MCF 10A (cell line): ENCODE measurements around the gene ACCS. TPM values are rescaled to one million over a fixed set of nuclear protein-coding genes. Genes with fewer than 3 reads are reported as not detected.

Experiments
- BruUV-seq: library from RNA; stranded (reverse); fragments of 400-500 nt; replicated peaks from 2 replicates; lab custom pipeline; 2021; lab: Mats Ljungman, UMichigan
- CTCF ChIA-PET: fragments of 300-600 bp; sonication (Branson Sonifier 250); formaldehyde crosslinking; extraction: SDS; loops from one replicate; lab custom pipeline; 2021; ENCODE audit warnings: antibody characterized with exemption, inconsistent platforms; lab: Yijun Ruan, JAX
- POLR2A ChIA-PET: fragments of 300-600, 350-650 bp; sonication (Branson Sonifier 250); formaldehyde crosslinking; extraction: SDS; loops from one replicate; lab custom pipeline; 2020; ENCODE audit warnings: antibody characterized with exemption, inconsistent platforms; lab: Yijun Ruan, JAX
- DNase-seq: peaks from one replicate; pipeline ENCODE4 v3.0.0-alpha.2; 2018; ENCODE audit not compliant: unreplicated experiment
- H3K27ac Mint-ChIP-seq: one replicate; pipeline ENCODE4 v1.8.0; 2022; ENCODE audit warnings: mild to moderate bottlenecking, low read depth, mixed read lengths; ENCODE audit not compliant: unreplicated experiment
- H3K27me3 Mint-ChIP-seq: one replicate; pipeline ENCODE4 v1.8.0; 2022; ENCODE audit warnings: mixed read lengths; ENCODE audit not compliant: insufficient read depth, unreplicated experiment
- H3K36me3 Mint-ChIP-seq: one replicate; pipeline ENCODE4 v1.8.0; 2022; ENCODE audit warnings: mild to moderate bottlenecking, moderate library complexity, mixed read lengths; ENCODE audit not compliant: insufficient read depth, unreplicated experiment
- H3K4me1 Mint-ChIP-seq: one replicate; pipeline ENCODE4 v1.8.0; 2022; ENCODE audit warnings: mixed read lengths; ENCODE audit not compliant: insufficient read depth, unreplicated experiment
- H3K4me3 Mint-ChIP-seq: one replicate; pipeline ENCODE4 v1.8.0; 2022; ENCODE audit warnings: mild to moderate bottlenecking, moderate library complexity, mixed read lengths; ENCODE audit not compliant: unreplicated experiment
- H3K9me3 Mint-ChIP-seq: one replicate; pipeline ENCODE4 v1.8.0; 2022; ENCODE audit warnings: mixed read lengths; ENCODE audit not compliant: unreplicated experiment
- intact Hi-C: fragments of 100-400 bp; cut with micrococcal nuclease; formaldehyde crosslinking; loops from 2 replicates; pipeline ENCODE4 v1.14.1; 2022
- total RNA-seq: library from RNA; stranded (reverse); gene quantifications from 2 replicates; pipeline ENCODE4 v1.2.3, GENCODE V29; 2022
- TF ChIP-seq, protein P1 (sequence below): fragments of 200-600 bp; IDR thresholded peaks from one replicate; pipeline ENCODE4 v1.8.0; 2022; ENCODE audit warnings: antibody characterized with exemption, mild to moderate bottlenecking; ENCODE audit not compliant: unreplicated experiment

ACCS gene
- total RNA-seq, 1 experiment from 2014 or later = 7.9 TPM

DNA sequence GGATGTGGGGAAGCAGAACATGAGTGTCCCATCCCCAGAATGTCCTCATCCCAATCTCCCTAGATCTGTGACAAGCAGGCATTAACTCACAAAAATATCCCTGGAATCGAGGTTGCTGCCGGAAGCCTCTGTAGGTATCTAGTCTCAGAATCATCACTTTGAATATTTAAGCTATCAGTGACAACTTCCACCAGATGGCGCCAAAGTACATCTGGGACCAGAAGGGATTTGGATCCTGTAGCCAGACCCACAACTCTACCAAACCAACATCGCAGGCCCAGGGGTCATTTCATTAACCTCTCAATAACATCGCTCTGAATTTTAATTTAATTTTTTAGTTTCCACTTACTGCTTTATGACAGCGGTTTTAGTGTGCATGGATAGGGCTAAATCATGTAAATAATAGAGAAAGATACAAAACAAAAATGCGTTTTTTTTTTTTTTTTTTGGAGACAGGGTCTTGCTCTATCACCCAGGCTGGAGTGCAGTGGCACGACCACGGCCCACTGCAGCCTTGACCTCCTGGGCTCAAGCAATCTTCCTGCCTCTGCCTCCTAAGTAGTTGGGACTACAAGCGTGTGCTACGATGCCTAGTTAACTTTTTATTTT is 28.3 kb downstream of the ACCS start:
- H3K9me3 Mint-ChIP-seq = no peaks in the 10 kb centered on the region
- no TSS peak for BruUV-seq
- H3K36me3 Mint-ChIP-seq = peaks cover 10% of the 10 kb centered on the region
- CTCF ChIA-PET = interaction anchor here (0.6 to 3.4 kb wide), 29 partner anchors 9 to 903 kb away, joined by 3 to 57 read pairs (median 5); partner anchors contain the start of gene ACCS
- H3K4me1 Mint-ChIP-seq = peaks cover 13% of the 10 kb centered on the region
- POLR2A ChIA-PET = interaction anchor here (0.6 to 2.5 kb wide), 5 partner anchors 10 to 1257 kb away, joined by 3 to 16 read pairs (median 5); partner anchors contain the start of gene ACCS
- intact Hi-C loops = loop anchor here (1.0 to 5.0 kb wide), 3 partner anchors 193 to 444 kb away; no protein-coding TSS in a partner anchor
- TF ChIP-seq, protein P1, sequence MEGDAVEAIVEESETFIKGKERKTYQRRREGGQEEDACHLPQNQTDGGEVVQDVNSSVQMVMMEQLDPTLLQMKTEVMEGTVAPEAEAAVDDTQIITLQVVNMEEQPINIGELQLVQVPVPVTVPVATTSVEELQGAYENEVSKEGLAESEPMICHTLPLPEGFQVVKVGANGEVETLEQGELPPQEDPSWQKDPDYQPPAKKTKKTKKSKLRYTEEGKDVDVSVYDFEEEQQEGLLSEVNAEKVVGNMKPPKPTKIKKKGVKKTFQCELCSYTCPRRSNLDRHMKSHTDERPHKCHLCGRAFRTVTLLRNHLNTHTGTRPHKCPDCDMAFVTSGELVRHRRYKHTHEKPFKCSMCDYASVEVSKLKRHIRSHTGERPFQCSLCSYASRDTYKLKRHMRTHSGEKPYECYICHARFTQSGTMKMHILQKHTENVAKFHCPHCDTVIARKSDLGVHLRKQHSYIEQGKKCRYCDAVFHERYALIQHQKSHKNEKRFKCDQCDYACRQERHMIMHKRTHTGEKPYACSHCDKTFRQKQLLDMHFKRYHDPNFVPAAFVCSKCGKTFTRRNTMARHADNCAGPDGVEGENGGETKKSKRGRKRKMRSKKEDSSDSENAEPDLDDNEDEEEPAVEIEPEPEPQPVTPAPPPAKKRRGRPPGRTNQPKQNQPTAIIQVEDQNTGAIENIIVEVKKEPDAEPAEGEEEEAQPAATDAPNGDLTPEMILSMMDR = peak; percentile 81
- peak; percentile 88 for DNase-seq
- no peak overlapping the region for H3K27ac Mint-ChIP-seq
- H3K4me3 Mint-ChIP-seq = peak overlapping the region; percentile 26
- H3K27me3 Mint-ChIP-seq = peaks cover 1% of the 10 kb centered on the region

DNA sequence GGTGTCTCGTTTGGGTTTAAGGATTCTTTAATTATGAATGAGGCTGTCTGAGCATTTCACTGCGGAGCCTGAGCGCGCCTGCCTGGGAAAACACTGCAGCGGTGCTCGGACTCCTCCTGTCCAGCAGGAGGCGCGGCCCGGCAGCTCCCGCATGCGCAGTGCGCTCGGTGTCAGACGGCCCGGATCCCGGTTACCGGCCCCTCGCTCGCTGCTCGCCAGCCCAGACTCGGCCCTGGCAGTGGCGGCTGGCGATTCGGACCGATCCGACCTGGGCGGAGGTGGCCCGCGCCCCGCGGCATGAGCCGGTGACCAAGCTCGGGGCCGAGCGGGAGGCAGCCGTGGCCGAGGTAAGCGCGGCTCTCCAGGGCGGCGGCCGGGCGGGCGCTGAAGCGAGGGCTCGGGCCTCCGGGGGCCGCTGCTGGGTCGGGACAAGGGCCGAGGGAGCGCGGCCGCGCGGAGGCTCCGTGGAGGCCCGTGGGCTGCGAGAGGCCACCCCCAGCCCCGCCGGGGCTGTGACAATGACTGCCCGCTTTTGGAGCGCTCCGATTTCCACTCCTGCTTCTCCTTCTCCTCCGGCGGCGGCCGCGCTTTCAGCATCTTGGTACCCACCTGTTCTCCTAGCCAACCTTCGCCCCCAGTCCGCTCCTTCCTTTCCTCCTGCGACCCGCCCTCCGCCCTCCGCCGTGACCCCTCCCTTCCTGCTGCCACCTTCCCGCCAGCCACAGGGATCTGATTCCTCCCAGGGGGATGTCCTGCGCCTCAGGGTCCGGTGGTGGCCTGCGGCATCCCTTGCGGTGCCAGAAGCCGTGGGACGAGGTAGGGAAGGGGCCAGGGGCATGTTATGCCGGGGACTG is 29.7 kb downstream of the ACCS start, which contains the start of gene EXT2:
Gene EXT2 (plus strand): TSS at position 173 of the 854 bp plus-strand sequence. CDS start 12,035 bp downstream, outside the sequence.
- CTCF ChIA-PET = interaction anchor here (0.6 to 3.4 kb wide), 20 partner anchors 9 to 443 kb away, joined by 3 to 57 read pairs (median 5); partner anchors contain the start of gene ACCS
- H3K27me3 Mint-ChIP-seq = no peaks in the 10 kb centered on the region
- DNase-seq = peak; percentile 81
- H3K9me3 Mint-ChIP-seq = no peaks in the 10 kb centered on the region
- H3K36me3 Mint-ChIP-seq = peaks cover 10% of the 10 kb centered on the region
- H3K27ac Mint-ChIP-seq = peak within 1 kb of the TSS; percentile 61
- TF ChIP-seq, protein P1 = peak; percentile 74
- peaks cover 13% of the 10 kb centered on the region for H3K4me1 Mint-ChIP-seq
- intact Hi-C loops = no loop called here
- BruUV-seq = no TSS peak
- POLR2A ChIA-PET = interaction anchor here (0.7 to 2.5 kb wide), 7 partner anchors 9 to 381 kb away, joined by 3 to 16 read pairs (median 5); partner anchors contain the start of gene ACCS
- H3K4me3 Mint-ChIP-seq = peak within 1 kb of the TSS; percentile 82

DNA sequence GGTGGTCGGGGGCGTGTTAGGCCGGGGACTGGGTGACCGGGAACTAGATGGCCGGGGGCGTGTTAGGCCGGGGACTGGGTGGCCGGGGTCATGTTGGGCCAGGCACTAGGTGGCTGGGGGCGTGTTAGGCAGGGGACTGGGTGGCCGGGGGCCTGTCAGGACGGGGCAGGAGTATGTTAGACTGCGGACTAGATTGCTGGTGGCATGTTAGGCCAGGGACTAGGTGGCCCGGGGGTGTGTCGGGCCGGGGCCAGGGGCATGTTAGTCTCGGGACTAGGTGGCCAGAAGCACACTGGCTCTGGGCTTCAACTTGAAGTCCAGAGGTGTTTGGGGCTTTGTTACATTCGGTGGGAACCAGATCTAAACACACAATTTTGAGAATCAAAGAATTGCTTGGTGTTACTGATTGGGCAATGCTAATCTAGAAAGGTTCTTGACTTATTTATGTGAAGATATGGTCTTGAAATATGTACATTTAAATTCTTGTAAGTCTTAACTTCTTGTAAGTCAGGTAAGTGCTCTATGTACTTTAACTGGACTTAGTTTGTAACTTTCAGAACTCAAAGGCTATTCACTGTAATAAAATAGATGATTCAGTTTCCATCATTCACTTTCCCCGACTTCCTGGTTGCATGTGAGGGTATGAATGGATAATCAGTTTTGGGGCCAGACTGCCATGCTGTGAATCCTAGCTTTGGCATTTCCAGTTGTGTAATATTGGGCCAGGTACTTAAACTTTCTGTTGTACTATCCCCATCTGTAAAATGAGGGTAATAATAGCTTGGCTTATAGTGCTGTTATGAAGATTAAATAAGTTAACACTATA is 30.5 kb downstream of the ACCS start:
- Mint-ChIP-seq H3K4me1 (peaks cover 13% of the 10 kb centered on the region), H3K27me3 (no peaks in the 10 kb centered on the region), H3K27ac (peak overlapping the region; percentile 61), H3K9me3 (no peaks in the 10 kb centered on the region), H3K4me3 (peak overlapping the region; percentile 82), H3K36me3 (peaks cover 10% of the 10 kb centered on the region)
- ChIA-PET CTCF (interaction anchor here (0.8 kb wide), 1 partner anchor 189 kb away, joined by 4 read pairs; no protein-coding TSS in a partner anchor), POLR2A (no interaction called here)
- TF ChIP-seq, protein P1 = no peak
- peak; percentile 64 for DNase-seq
- no TSS peak for BruUV-seq
- intact Hi-C loops = no loop called here
